IMR-90 (cell line): ENCODE results near the gene UGDH. TPM values are rescaled to one million over a fixed set of nuclear protein-coding genes. Genes with fewer than 3 reads are reported as not detected.

Experiments
- ATAC-seq: fragments of 200-7000 bp; cut with Tn5 transposase; 2 replicates; pipeline ENCODE4 v1.9.1; 2020; ENCODE audit warnings: low read depth, mild to moderate bottlenecking, moderate library complexity
- BruUV-seq: library from RNA; stranded (reverse); fragments of 400-500 nt; replicated peaks from 2 replicates; lab custom pipeline; 2021; lab: Mats Ljungman, UMichigan
- CTCF ChIA-PET: fragments of 300-600 bp; formaldehyde crosslinking; extraction: SDS; loops from one replicate; lab custom pipeline; 2021; ENCODE audit warnings: antibody characterized with exemption; lab: Yijun Ruan, JAX
- POLR2A ChIA-PET: fragments of 300-600 bp; sonication (Branson Sonifier 250); formaldehyde crosslinking; loops from one replicate; lab custom pipeline; 2022; ENCODE audit warnings: antibody characterized with exemption; ENCODE audit not compliant: unreplicated experiment; lab: Charles Lee
- DNase-seq: peaks from one replicate; pipeline ENCODE4 v3.0.0; 2013
- H2AFZ ChIP-seq: replicated peaks from 2 replicates; pipeline ENCODE3; 2013; ENCODE audit warnings: low read length, mild to moderate bottlenecking; ENCODE audit not compliant: poor library complexity
- H2AK5ac ChIP-seq: 2 replicates; pipeline ENCODE4 v1.6.1; 2013; ENCODE audit warnings: low read depth, low read length, inconsistent platforms
- H2AK9ac ChIP-seq: replicated peaks from 2 replicates; pipeline ENCODE3; 2013; ENCODE audit warnings: mild to moderate bottlenecking, low read depth, low read length, moderate library complexity; ENCODE audit not compliant: poor library complexity
- H2BK120ac ChIP-seq: 2 replicates; pipeline ENCODE4 v1.6.1; 2013; ENCODE audit warnings: low read depth, low read length, inconsistent platforms
- H2BK15ac ChIP-seq: 3 replicates; pipeline ENCODE4 v1.6.1; 2013; ENCODE audit warnings: low read depth, low read length, inconsistent platforms
- H2BK20ac ChIP-seq: 2 replicates; pipeline ENCODE4 v1.6.1; 2013; ENCODE audit warnings: low read depth, mild to moderate bottlenecking, inconsistent platforms, low read length, moderate library complexity
- H2BK5ac ChIP-seq: 2 replicates; pipeline ENCODE4 v1.6.1; 2013; ENCODE audit warnings: mild to moderate bottlenecking, low read depth, low read length, inconsistent platforms; ENCODE audit not compliant: poor library complexity, severe bottlenecking
- H3K14ac ChIP-seq: replicated peaks from 2 replicates; pipeline ENCODE4 v1.6.1; 2013; ENCODE audit warnings: low read depth, low read length, inconsistent platforms
- H3K18ac ChIP-seq: 2 replicates; pipeline ENCODE4 v1.6.1; 2013; ENCODE audit warnings: low read depth, low read length, control low read depth
- H3K23ac ChIP-seq: 2 replicates; pipeline ENCODE4 v1.6.1; 2013; ENCODE audit warnings: low read depth, low read length, inconsistent platforms
- H3K27ac ChIP-seq: 2 replicates; pipeline ENCODE4 v1.5.1; 2013; ENCODE audit warnings: mild to moderate bottlenecking, control low read depth, low read length; ENCODE audit not compliant: insufficient read depth
- H3K27me3 ChIP-seq: 2 replicates; pipeline ENCODE4 v1.6.1; 2013; ENCODE audit warnings: low read length; ENCODE audit not compliant: control insufficient read depth, insufficient read depth
- H3K36me3 ChIP-seq: 2 replicates; pipeline ENCODE4 v1.6.1; 2013; ENCODE audit warnings: low read length, mixed read lengths; ENCODE audit not compliant: control insufficient read depth, insufficient read depth
- H3K4ac ChIP-seq: 2 replicates; pipeline ENCODE4 v1.6.1; 2013; ENCODE audit warnings: low read depth, low read length, inconsistent platforms
- H3K4me1 ChIP-seq: 2 replicates; pipeline ENCODE4 v1.6.1; 2013; ENCODE audit warnings: low read length, mixed read lengths; ENCODE audit not compliant: control insufficient read depth, insufficient read depth
- H3K4me2 ChIP-seq: 2 replicates; pipeline ENCODE4 v1.6.1; 2013; ENCODE audit warnings: low read depth, mild to moderate bottlenecking, control low read depth, low read length, moderate library complexity
- H3K4me3 ChIP-seq: 2 replicates; pipeline ENCODE4 v1.5.1; 2013; ENCODE audit warnings: low read depth, mild to moderate bottlenecking, control low read depth, low read length, moderate library complexity; ENCODE audit not compliant: insufficient read depth
- H3K56ac ChIP-seq: 2 replicates; pipeline ENCODE4 v1.6.1; 2013; ENCODE audit warnings: low read length, inconsistent platforms; ENCODE audit not compliant: insufficient read depth; ENCODE audit errors: extremely low read depth
- H3K79me1 ChIP-seq, 2 experiments: 2 replicates each; pipeline ENCODE4 v1.6.1; 2013; ENCODE audit warnings: low read length in 2 of 2, inconsistent platforms in 1 of 2, low read depth in 1 of 2
- H3K9ac ChIP-seq: 2 replicates; pipeline ENCODE4 v1.6.1; 2013; ENCODE audit warnings: low read depth, low read length, control low read depth
- H3K9me1 ChIP-seq: 2 replicates; pipeline ENCODE4 v1.6.1; 2013; ENCODE audit warnings: low read length, inconsistent platforms; ENCODE audit not compliant: insufficient read depth
- H3K9me3 ChIP-seq: 2 replicates; pipeline ENCODE4 v1.6.1; 2013; ENCODE audit warnings: low read length; ENCODE audit not compliant: control insufficient read depth, insufficient read depth
- H4K20me1 ChIP-seq: 2 replicates; pipeline ENCODE4 v1.6.1; 2013; ENCODE audit warnings: low read length, inconsistent platforms; ENCODE audit not compliant: insufficient read depth
- H4K5ac ChIP-seq: 2 replicates; pipeline ENCODE4 v1.6.1; 2013; ENCODE audit warnings: mild to moderate bottlenecking, low read depth, low read length, control low read depth
- H4K8ac ChIP-seq, 2 experiments: 2 replicates each; pipeline ENCODE4 v1.6.1; 2013; ENCODE audit warnings: low read depth in 2 of 2, low read length in 2 of 2, control low read depth in 1 of 2, inconsistent platforms in 1 of 2
- H4K91ac ChIP-seq: 2 replicates; pipeline ENCODE4 v1.6.1; 2013; ENCODE audit warnings: low read depth, low read length, inconsistent platforms; ENCODE audit not compliant: insufficient read depth
- CEBPB ChIP-seq: IDR thresholded peaks from 2 replicates; pipeline ENCODE4 v1.6.1; 2012; ENCODE audit warnings: low read depth, low read length, improper control_type of control experiment
- FOS ChIP-seq: fragments of 150-350 bp; IDR thresholded peaks from 2 replicates; pipeline ENCODE4 v1.6.1; 2016; ENCODE audit warnings: low read depth, low read length
- MAZ ChIP-seq: IDR thresholded peaks from 2 replicates; pipeline ENCODE4 v1.6.1; 2012; ENCODE audit warnings: low read depth, mild to moderate bottlenecking, low read length, improper control_type of control experiment, moderate library complexity, borderline replicate concordance
- NFE2L2 ChIP-seq: fragments of 150-350 bp; IDR thresholded peaks from 2 replicates; pipeline ENCODE4 v1.6.1; 2016; ENCODE audit warnings: low read depth, mild to moderate bottlenecking, low read length
- WGBS, 2 experiments: methylation state at CpG; one replicate each; pipeline versions ENCODE4 v1.1.5 to v1.1.7; 2013; ENCODE audit warnings: missing lambda C conversion rate in 2 of 2; ENCODE audit not compliant: insufficient read length in 1 of 2; ENCODE audit errors: extremely low coverage in 2 of 2; 5-methylcytosine and 5-hydroxymethylcytosine counted together
- dilution Hi-C: fragments of 300-500 bp; cut with HindIII; formaldehyde crosslinking; loops from one replicate; pipeline ENCODE4 v1.14.3; 2018; ENCODE audit warnings: low sequenced_read_pairs; ENCODE audit not compliant: unreplicated experiment
- in situ Hi-C: fragments of 300-500 bp; cut with MboI; formaldehyde crosslinking; loops from 3 replicates; pipeline ENCODE4 v1.14.3; 2019; ENCODE audit warnings: low sequenced_read_pairs, inconsistent platforms, mixed read lengths
- intact Hi-C: fragments of 100-400 bp; cut with micrococcal nuclease; formaldehyde crosslinking; loops from 2 replicates; pipeline ENCODE4 v1.10.0; 2022
- polyA plus RNA-seq, 3 experiments: library from polyadenylated mRNA; depleted of rRNA; stranded (reverse); fragments of >200 nt; gene quantifications; 2 replicates each; pipeline ENCODE4 v1.2.3, GENCODE V29; 2012; ENCODE audit warnings: low replicate concordance in 1 of 3
- total RNA-seq: library from RNA; depleted of rRNA; stranded (reverse); fragments of >200 nt; gene quantifications from 2 replicates; pipeline ENCODE4 v1.2.3, GENCODE V29; 2012
- TF ChIP-seq, protein P1 (sequence below): fragments of 150-350 bp; IDR thresholded peaks from 2 replicates; pipeline ENCODE4 v1.6.1; 2016; ENCODE audit warnings: low read depth, mild to moderate bottlenecking, low read length, moderate library complexity, borderline replicate concordance

UGDH gene
- total and polyA plus RNA-seq, 2 of the 4 experiments (the other 2 are of a cell fraction), result 69.2 to 257 TPM

DNA sequence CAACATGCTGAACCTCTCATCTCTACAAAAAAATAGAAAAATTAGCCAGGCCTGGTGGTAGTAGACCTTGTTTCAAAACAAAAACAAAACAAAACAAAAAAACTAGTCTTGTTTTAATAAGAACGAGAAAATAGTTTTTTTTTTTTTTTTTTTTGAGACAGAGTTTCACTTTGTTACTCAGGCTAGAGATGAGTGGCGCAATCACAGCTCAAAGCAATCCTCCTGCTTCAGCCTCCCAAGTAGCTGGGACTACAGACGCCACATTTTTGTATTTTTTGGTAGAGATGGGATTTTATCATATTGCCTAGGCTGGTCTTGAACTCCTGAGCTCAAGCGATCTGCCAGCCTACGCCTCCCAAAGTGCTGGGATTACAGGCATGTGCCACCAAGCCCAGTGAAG, 47.7 kb upstream of the UGDH start:
- Histone ChIP-seq H3K36me3 (no peaks in the 10 kb centered on the region), H4K5ac (no peak overlapping the region), H2BK5ac (no peak overlapping the region), H3K4ac (no peak overlapping the region), H2AK5ac (no peak overlapping the region), H3K56ac (no peak overlapping the region), H3K4me3 (no peak overlapping the region), H3K23ac (no peak overlapping the region), H3K9me1 (peaks cover 6% of the 10 kb centered on the region), H3K27ac (no peak overlapping the region), H2AK9ac (no peak overlapping the region), H3K9me3 (no peaks in the 10 kb centered on the region), H2AFZ (no peak overlapping the region), H3K4me1 (peaks cover 7% of the 10 kb centered on the region), H4K20me1 (0 out of 2 replicates have a peak, but pooled peaks cover 3% of the 10 kb centered on the region), H2BK120ac (no peak overlapping the region), H2BK20ac (no peak overlapping the region), H3K9ac (no peak overlapping the region), H4K8ac (no peak overlapping the region), H2BK15ac (no peak overlapping the region), H4K91ac (no peak overlapping the region), H3K14ac (no peak overlapping the region), H3K4me2 (no peak overlapping the region), H3K18ac (no peak overlapping the region), H3K79me1 (peaks cover 0 to 7% of the 10 kb centered on the region in 2 experiments; a peak in 1 of 4 replicates), H3K27me3 (no peaks in the 10 kb centered on the region)
- intact Hi-C loops, result no loop called here
- DNase-seq, result no peak
- WGBS, 2 experiments, result no CpG with 5 or more reads among the region's 5 CpGs
- dilution Hi-C loops, result no loop called here
- in situ Hi-C loops, result no loop called here
- ATAC-seq, result no peak
- no TSS peak for BruUV-seq
- CTCF ChIA-PET, result no interaction called here
- POLR2A ChIA-PET, result interaction anchor here (0.6 kb wide), 1 partner anchor 26 kb away, joined by 4 read pairs; no protein-coding TSS in a partner anchor
- TF ChIP-seq, protein P1, sequence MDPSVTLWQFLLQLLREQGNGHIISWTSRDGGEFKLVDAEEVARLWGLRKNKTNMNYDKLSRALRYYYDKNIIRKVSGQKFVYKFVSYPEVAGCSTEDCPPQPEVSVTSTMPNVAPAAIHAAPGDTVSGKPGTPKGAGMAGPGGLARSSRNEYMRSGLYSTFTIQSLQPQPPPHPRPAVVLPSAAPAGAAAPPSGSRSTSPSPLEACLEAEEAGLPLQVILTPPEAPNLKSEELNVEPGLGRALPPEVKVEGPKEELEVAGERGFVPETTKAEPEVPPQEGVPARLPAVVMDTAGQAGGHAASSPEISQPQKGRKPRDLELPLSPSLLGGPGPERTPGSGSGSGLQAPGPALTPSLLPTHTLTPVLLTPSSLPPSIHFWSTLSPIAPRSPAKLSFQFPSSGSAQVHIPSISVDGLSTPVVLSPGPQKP, result no peak
- TF ChIP-seq FOS (no peak), CEBPB (peak; percentile 41; the same call in 1 of the 2 replicates), MAZ (no peak), NFE2L2 (no peak)
